ENCODE measurements around the gene CLCA1.
A peak's percentile ranks its signal among the peaks of the same experiment; 100 is the strongest.

CLCA1 gene

GRCh38 chr1:86466109-86466844, 2.5 kb upstream of the CLCA1 start:
- peak in 1 of 2 experiments; percentile 11 for DNase-seq

- DNase-seq = no peak
Observed at GRCh38 chr1:86466986-86467385, 1.7 kb upstream of the CLCA1 start.

- no peak for DNase-seq
Observed at GRCh38 chr1:86470859-86471258, 2.1 kb downstream of the CLCA1 start.

- no peak for DNase-seq
Observed at GRCh38 chr1:86471291-86471690, 2.6 kb downstream of the CLCA1 start.

GRCh38 chr1:86472152-86472551, 3.4 kb downstream of the CLCA1 start:
- DNase-seq = no peak

GRCh38 chr1:86472767-86473166, 4.0 kb downstream of the CLCA1 start:
- DNase-seq = no peak

- no peak for DNase-seq
Observed at GRCh38 chr1:86477256-86477655, 8.5 kb downstream of the CLCA1 start.

GRCh38 chr1:86477682-86478081, 9.0 kb downstream of the CLCA1 start:
- DNase-seq = no peak

GRCh38 chr1:86478416-86479156, 9.9 kb downstream of the CLCA1 start:
- no peak for DNase-seq

- no peak for DNase-seq
Observed at GRCh38 chr1:86481966-86482365, 13.2 kb downstream of the CLCA1 start.

- no peak for DNase-seq
Observed at GRCh38 chr1:86487131-86487810, 18.5 kb downstream of the CLCA1 start.

- DNase-seq = no peak
Observed at GRCh38 chr1:86487811-86488141, 19.0 kb downstream of the CLCA1 start.

- DNase-seq = no peak
Observed at GRCh38 chr1:86489242-86489878, 20.6 kb downstream of the CLCA1 start.

GRCh38 chr1:86491171-86491950, 22.6 kb downstream of the CLCA1 start:
- no peak for DNase-seq

- DNase-seq = no peak
Observed at GRCh38 chr1:86498281-86498680, 29.6 kb downstream of the CLCA1 start.

GRCh38 chr1:86499987-86500593, 31.4 kb downstream of the CLCA1 start:
- peak; percentile 13 to 75 for DNase-seq

GRCh38 chr1:86500714-86501113, 32.0 kb downstream of the CLCA1 start:
- DNase-seq = no peak

- peak; percentile 10 to 54 for DNase-seq
Observed at GRCh38 chr1:86502125-86502646, 33.5 kb downstream of the CLCA1 start.

GRCh38 chr1:86502721-86503405, 34.1 kb downstream of the CLCA1 start:
- peak in 1 of 2 experiments; percentile 10 for DNase-seq

- DNase-seq = peak in 1 of 2 experiments; percentile 47
Observed at GRCh38 chr1:86503406-86504136, 34.8 kb downstream of the CLCA1 start.

- no peak for DNase-seq
Observed at GRCh38 chr1:86504137-86504479, 35.4 kb downstream of the CLCA1 start.
